GM19035 (cell line): ENCODE measurements around the gene PLEKHM2.

ENCODE experiments used
- ATAC-seq: cut with Tn5 transposase; IDR thresholded peaks from one replicate; pipeline ENCODE4 v1.9.1; 2021; ENCODE audit not compliant: unreplicated experiment

Gene PLEKHM2

GRCh38 chr1:15737324-15738319, 53.5 kb downstream of the PLEKHM2 start:
- no peak for ATAC-seq

DNA sequence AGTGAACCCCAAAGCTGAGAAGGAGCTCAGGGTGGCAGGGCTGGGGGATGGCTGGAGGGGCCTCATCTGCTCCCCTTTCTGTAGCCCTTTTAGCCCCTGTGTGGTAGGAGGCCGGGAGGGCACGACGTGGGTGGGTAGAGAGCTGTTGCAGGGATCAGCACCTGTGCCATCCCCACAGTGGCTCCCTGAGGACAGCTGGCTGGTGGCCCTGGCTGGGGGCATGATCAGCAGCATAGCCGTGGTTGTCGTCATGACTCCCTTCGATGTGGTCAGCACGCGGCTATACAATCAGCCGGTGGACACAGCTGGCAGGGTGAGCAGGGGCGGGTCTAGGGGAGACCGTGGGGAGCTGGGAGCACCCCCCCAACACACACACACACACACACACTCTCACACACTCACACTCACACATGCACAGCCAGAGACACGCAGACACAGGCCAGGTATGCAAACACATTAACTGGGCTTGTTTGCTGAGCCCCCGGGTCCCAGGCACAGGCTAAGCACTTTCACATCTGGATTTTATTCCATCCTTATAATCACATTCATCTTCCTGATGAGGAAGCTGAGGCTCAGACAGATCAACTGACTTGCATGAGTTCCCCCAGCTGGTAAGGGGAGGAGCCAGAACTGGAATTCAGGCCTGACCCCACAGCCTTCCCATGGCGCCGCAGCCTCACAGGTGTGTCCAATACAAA, 54.4 kb downstream of the PLEKHM2 start:
- no peak for ATAC-seq

DNA sequence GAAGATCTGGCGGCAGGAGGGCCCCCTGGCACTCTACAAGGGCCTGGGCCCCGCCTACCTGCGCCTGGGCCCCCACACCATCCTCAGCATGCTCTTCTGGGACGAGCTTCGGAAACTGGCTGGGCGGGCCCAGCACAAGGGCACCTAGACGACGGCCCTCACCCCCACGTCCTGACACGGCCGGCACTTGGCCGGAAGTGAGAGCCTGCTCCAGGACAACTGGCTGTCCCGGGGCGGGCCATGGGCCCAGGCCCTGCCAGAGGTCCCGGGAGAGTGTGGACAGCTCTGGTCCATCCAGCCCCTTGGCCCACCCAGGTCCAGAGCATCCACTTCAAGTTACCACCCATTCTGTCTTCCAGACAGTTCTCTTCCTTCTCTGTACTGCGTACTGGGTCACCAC, 55.1 kb downstream of the PLEKHM2 start:
- no peak for ATAC-seq

GRCh38 chr1:15739745-15740144, 55.6 kb downstream of the PLEKHM2 start:
- ATAC-seq, result no peak

DNA sequence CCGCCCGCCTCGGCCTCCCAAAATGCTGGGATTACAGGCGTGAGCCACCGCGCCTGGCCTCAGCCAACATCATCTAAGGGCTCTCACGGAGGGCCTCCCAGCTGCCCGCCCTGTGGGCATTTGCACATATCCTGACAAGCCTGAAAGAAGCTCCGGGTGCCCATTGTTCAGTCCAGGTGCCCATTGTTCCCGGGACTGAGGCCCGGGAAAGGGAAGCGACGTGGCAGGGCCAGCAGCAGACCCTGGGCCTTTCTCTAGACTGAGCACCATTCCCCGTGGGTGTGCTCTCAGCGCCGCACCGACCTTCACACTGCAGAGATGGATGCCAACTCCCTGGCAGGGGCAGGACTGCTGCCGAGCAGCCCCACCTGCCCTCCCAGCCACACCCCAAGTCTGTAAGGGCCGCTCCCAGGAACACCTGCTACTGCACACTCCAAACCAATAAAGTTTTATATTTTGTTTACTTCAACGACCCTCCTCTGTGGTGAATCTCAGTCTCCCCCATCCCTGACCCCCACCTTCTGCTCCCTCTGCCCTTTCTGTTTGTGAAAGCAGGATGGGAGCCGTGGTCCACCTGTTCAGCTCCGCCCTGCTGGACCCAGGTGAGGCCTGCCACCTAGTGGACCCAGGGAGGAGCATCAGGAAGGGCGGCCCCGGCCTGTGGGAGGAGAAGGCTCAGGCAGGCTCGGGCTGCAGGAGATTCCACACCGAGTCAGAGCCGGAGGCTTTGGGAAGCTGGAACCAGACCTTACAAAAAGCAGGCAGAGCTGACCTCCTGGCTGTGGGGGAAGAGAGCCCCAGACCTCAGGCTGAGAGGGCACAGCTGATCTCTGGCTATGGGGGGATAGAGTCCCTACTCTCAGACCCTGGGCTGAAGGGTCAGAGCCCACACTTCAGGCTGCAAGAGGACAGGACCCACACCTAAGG, 57.1 kb downstream of the PLEKHM2 start:
- ATAC-seq, result peak; percentile 68

- ATAC-seq, result no peak
These were observed 58.2 kb downstream of the PLEKHM2 start, which contains the start of gene TMEM82 for GRCh38 chr1:15742339-15742801. Gene TMEM82, plus strand, starts transcription at chr1:15742499. Its CDS starts 61 bp downstream, at chr1:15742560.

DNA sequence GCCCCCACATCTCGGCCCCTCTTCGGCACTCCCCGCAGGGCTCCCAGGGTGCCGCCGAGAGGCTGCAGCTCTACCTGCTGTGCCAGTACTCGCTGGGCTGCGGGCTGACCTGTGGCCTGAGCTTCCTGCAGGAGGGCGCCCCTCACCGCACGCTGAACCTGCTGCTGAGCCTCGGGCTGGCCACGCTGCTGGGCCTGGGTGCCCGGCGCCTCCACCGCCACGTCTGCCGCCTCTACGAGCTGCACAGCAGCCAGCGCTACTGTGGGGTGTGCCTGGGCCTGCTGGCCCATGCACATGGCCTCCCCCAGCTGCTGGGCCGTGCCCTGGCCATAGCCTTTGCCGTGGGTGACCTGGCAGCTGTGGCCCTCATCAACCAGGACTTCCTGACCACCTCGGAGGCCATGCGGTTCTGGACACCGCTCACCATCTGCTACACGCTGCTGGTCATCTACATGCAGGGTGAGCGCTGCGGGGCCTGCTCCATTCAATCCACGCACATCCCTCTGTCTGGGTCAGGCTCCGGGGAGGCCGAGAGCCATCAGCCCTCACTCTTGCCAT, 60.1 kb downstream of the PLEKHM2 start:
- ATAC-seq, result no peak

DNA sequence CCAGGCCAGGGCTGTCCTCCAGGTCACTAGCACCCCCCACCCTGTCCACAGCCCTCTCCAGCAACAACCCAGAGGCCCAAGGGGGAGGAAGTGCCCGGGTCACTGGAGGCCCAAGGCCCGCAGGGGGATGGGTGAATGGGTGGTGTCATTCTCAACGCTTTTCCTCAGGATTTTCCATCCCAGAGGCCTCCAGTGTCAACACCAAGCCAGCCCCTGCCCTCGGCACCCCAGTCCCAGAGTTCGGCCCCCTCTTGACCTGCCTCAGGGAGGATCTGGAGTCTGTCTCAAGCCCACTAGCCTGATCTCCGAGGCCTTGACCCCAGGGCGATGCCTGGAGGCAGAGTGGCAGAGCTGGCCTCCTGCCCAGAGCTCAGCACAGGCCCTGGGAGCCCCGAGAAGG, 63.3 kb downstream of the PLEKHM2 start:
- no peak for ATAC-seq

DNA sequence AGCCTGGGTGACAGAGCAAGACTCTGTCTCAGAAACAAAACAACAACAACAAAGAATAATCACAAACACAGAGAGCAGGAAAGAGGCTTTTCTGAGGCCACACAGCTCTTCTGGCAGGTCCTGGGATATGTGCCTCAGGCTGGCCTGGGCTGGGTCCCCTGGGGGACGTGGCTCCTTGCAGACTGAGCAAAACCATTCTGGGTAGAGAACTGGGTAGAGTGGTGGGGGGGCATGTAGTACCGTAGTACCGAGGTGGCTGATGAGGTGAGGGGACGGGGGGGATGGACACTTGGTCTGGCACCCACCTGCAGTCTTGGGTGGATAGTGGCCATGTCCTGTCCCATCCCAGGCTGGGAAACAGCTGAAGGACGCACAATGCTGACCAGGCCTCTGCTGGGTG, 64.1 kb downstream of the PLEKHM2 start:
- no peak for ATAC-seq

DNA sequence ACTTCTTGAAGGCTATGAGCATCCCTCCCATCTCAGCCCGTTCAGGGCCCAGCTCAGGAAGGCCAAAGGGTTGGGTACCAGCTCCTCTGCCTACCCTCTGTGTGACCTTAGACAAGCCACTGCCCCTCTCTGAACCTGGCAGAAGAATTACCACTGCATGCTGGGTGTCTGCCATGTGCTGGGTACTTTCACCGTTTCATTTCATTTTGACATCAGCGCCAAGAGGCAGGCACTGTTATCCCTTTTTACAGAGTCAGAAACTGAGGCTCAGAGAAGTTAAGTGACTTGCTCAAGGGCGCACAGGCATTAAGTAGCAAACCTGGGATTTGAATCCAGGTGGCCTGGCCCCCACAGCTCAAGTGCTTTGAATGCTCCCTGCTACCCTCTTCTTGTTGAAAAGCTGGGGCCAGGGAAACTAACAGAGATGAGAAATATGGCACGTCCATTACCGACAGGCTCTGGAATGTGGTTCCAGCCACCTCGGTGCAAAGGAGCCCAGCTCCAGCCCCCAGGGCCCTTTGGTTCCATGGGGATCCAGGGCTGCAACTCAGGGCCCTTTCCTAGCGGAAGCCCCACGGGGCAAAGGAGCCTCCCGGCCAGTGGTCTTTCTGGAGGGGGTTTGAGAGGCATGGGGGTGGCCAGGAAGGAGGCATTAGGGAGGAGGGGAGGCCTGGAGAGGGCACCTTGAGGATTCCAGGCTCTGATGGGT, 64.7 kb downstream of the PLEKHM2 start:
- no peak for ATAC-seq

DNA sequence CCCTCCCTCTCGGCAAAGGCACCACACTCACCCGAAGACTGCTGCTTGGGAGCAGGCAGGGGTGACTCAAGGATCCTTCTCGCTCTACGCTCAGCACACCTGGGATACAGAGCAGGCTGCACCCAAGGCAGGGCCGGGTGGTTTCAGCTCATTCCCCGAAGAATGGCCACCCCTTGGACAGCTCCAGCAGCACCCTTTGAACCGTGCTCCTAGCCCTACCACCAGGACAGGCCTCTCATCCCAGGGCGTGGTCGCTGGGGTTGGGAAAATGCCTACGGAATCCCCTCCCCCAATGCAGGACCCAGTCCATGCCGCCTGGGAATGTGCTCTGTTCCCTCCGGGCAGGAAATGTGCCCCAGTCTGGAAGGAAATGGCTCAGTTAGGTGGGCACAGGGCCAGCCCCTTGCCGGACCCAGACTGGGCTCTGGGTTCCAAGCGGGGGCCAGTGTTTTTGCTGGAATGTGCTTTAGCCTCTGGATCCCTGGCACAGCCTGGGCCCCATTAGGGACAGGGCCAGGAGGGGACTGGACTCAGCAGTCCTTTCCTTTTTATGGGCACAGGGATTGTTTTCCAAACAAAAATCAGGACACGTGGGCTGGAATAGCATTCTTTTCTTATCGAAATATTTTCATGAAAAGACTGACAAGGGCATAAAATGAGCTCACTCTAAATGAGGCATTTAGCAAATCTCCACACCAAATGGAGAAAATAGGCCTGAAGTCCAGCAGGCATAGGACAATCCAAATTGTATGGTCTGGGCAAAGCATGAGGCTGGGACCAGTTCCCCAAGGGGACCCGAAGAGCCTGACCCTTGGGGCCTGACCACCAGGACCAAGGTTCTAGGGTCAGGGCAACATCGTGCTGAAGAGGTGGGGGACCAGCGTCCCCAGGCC, 65.5 kb downstream of the PLEKHM2 start:
- ATAC-seq, result no peak

DNA sequence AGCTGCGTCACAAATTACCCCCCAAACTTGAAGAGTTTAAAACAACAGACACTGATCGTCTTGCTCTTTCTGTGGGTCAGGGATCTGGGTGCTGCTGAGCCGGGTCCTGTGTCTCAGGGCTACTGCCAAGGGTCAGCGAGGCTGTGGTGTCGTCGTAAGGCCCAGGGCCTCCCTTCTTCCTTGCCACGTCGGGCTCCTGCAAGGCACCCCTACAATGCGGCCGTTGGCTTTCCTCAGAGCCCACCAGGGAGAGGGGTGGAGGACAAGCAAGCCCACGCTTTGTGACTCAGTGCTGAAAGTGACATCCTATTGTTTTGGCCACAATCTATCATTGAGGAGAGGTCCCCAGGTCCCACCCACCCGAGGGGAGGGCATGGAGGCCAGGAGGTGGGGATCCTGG, 66.8 kb downstream of the PLEKHM2 start:
- ATAC-seq, result no peak

GRCh38 chr1:15751717-15752116, 67.6 kb downstream of the PLEKHM2 start:
- no peak for ATAC-seq

GRCh38 chr1:15753776-15754175, 69.7 kb downstream of the PLEKHM2 start:
- no peak for ATAC-seq

DNA sequence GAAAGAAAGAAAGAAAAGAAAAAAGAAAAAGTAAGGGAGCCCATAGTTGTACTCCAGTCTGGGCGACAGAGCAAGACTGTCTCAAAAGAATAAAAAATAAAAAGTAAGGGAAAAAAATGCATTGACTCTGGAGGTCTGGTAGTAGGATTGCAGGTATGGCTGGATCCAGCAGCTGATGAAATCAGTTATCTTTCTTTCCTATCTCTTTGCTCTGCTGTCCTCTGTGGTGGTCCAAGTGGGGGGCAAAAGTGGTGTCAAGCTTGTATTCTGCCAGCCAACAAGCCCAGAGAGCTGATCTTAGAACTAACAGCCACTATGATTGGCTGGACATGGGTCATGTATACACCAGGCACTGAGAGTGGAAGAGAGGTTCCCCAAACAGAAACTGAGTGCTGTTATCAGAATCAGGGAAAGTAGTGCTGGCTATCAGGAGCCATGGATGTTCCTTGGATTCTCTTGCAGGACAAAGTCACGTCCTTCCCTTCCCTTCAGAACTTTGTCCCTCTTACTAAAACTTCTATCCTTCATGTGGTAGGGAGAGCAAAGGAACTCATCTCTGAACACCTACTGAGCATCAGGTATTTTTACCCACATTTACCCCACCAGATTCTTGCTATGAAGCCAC, 71.0 kb downstream of the PLEKHM2 start:
- no peak for ATAC-seq

DNA sequence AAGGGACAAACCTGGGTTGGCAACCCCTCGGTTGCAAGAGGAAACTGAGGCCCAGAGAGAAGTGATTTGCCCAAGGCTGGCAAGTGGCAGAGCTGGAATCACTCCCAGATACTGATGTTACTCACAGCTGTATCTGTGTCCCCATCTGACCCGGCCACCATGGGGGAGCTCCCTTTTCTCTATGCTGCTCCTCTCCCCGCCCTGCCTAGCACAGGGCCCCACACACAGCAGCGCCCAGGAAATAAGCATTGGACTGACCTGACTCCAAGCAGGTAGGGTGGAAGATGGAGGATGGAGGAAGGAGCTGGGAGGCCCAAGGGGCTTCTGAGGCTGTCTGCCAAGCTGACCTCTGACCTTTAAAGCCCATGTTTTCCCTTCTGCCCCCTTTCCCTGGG, 71.5 kb downstream of the PLEKHM2 start:
- ATAC-seq, result no peak

GRCh38 chr1:15756143-15757015, 72.3 kb downstream of the PLEKHM2 start:
- no peak for ATAC-seq
